ENCODE measurements around the gene FAM234A.

GRCh38 chr16:249431-249830, 14.8 kb downstream of the FAM234A start:
- TF ChIP-seq CTCF (conservative IDR thresholded peaks at IDR 0.05; ENCODE audit: low read depth, low read length) = no peak
- TF ChIP-seq EZH2 (IDR thresholded peaks at IDR 0.05; ENCODE audit: borderline replicate concordance, low read depth, low read length, poor library complexity, severe bottlenecking) = no peak

Measured in A673 (cell line).